Epithelial cell of proximal tubule (primary cell): ENCODE data around the gene PCGF1. TPM values are rescaled to one million over a fixed set of nuclear protein-coding genes. Genes with fewer than 3 reads are reported as not detected.

Source experiments
- DNase-seq: peaks from one replicate; pipeline ENCODE4 v3.0.0-alpha.2; 2011; ENCODE audit warnings: low read depth
- H3K4me3 ChIP-seq: 2 replicates; pipeline ENCODE4 v1.5.1; 2011; ENCODE audit warnings: low read depth, mild to moderate bottlenecking, low read length
- total RNA-seq: library from RNA; depleted of rRNA; stranded (reverse); fragments of >200 nt; gene quantifications from 2 replicates; pipeline ENCODE4 v1.2.3, GENCODE V29; 2015
- TF ChIP-seq, protein P1 (sequence below): conservative IDR thresholded peaks from 2 replicates; pipeline ENCODE4 v1.5.1; 2012; ENCODE audit warnings: low read depth, mild to moderate bottlenecking, low read length

Gene PCGF1
- total RNA-seq, 1 donor from 2014 or later: 16.3 TPM

DNA sequence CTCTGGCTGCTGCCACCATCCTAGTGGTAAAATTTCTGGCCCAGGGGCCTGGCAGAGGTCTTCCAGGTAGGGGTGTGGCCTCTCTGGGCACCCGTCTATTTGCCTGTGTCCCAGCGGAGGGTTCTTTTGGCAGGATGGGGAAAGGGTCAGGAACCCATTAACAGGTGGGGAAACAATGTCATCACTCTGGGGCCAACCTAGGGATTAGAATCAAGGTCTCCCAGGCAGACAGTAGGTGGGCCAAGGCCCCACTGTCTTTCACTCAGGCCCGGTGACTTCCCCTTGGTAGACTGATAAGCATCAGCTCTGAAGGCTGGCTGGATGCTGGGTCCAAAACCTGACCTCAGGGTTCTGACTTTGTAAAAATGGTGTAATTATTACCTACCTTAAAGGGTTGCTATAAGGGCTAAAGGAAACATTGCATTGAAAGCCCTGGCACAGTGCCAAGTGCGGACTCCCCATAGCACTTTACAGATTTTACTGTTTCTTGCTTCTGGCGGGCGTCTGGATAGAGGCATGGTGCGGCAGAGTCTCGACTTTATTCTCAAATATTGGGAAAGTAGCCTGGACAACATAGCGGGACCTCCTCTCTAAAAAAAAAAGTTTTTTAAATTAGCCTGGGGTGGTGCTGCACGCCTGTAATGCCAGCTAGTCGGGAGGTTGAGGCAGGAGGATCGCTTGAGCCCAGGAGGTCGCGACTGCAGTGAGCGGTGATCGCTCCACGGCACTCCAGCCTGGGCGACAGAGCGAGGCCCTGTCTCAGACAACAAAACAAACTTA, 10.3 kb downstream of the PCGF1 start:
- TF ChIP-seq, protein P1, sequence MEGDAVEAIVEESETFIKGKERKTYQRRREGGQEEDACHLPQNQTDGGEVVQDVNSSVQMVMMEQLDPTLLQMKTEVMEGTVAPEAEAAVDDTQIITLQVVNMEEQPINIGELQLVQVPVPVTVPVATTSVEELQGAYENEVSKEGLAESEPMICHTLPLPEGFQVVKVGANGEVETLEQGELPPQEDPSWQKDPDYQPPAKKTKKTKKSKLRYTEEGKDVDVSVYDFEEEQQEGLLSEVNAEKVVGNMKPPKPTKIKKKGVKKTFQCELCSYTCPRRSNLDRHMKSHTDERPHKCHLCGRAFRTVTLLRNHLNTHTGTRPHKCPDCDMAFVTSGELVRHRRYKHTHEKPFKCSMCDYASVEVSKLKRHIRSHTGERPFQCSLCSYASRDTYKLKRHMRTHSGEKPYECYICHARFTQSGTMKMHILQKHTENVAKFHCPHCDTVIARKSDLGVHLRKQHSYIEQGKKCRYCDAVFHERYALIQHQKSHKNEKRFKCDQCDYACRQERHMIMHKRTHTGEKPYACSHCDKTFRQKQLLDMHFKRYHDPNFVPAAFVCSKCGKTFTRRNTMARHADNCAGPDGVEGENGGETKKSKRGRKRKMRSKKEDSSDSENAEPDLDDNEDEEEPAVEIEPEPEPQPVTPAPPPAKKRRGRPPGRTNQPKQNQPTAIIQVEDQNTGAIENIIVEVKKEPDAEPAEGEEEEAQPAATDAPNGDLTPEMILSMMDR: no peak
- no peak overlapping the region for H3K4me3 ChIP-seq
- DNase-seq: no peak

GRCh38 chr2:74495440-74495839, 12.1 kb downstream of the PCGF1 start:
- H3K4me3 ChIP-seq: no peak overlapping the region
- TF ChIP-seq, protein P1: no peak
- no peak for DNase-seq

DNA sequence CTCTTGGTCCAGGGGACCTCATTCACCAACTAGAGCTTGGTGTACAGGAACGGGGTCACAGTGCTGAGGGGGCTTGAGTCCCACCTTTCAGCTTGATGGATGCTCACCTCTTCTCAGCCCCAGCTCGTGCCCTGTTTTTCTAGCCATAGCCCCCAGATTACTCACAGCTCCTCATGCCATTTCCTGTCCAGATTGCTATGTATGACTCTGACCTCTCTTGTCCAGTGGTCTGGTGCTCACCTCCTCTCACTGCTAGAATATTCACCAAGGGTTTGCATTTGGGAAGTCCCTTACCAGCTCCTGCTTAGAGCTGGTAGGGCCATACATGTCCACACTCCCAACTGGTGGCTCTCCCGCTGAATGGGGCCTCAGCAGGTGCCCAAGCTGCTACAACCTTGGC, 13.9 kb downstream of the PCGF1 start:
- no peak overlapping the region for H3K4me3 ChIP-seq
- no peak for DNase-seq
- TF ChIP-seq, protein P1: no peak

DNA sequence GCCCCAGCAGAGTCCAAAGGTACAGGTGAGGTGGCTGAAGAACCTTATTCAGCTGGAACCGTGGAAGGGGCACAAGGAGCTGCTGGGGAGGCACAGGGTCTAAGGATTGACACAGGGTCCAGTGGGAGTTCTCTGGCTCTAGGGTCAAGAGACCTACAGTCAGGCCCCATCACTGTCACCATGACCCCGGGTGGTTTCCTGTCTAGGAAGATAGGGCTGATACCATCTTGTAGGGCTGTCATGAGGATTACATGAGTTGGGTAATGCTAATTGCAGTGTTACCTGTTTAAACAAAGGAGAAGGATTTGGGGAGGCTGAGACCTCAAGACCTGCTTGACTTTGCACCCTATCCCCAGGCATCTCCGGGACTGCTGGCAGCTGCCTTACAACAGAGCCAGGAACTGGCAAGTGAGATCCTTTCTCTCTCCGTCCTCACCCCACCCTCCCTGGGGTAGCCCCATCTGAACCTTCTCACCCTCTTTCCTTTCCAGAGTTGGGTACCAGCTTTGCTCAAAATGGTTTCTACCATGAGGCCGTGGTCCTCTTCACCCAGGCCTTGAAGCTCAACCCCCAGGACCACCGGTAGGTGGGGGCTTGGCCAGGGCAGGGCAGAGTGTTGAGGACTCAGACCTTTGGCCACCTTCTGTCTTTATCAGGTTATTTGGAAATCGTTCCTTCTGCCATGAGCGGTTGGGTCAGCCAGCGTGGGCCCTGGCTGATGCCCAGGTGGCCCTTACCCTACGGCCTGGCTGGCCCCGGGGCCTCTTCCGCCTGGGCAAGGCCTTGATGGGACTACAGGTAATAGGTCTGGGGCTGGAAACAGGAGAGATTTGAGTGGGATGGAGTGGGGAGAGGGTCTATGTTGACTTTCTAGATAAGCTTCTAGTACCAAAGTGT, 15.6 kb downstream of the PCGF1 start:
- no peak overlapping the region for H3K4me3 ChIP-seq
- DNase-seq: no peak
- TF ChIP-seq, protein P1: no peak

DNA sequence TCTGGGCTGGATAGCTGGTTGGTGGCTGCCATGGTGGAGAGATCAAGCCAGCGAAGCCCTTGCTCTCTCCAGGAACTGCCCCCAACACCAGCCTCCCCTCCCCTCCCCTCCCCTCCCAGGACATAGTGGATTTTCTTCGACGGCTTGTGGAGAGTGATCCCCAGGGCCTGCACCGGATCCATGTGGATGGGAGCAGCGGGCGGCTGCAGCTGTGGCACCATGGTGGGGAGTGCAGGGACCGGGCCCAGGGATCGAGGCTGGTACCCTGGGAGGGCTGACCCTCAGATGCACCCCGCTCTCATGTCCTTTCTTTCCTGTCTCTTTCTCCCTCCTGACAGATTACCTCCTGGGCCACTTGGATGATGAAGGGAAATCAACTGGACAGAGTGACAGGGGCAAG, 17.6 kb downstream of the PCGF1 start:
- H3K4me3 ChIP-seq: no peak overlapping the region
- no peak for DNase-seq
- TF ChIP-seq, protein P1: no peak

- TF ChIP-seq, protein P1: no peak
- no peak overlapping the region for H3K4me3 ChIP-seq
Measured at GRCh38 chr2:74488643-74489481, 18.6 kb downstream of the PCGF1 start.

More at GRCh38 chr2:74488643-74489481, 18.6 kb downstream of the PCGF1 start:
- no peak for DNase-seq
